Hepatocyte (in vitro differentiated cells): ENCODE measurements around the gene OR9Q1. TPM values are rescaled to one million over a fixed set of nuclear protein-coding genes. Genes with fewer than 3 reads are reported as not detected.

Experiments used
- DNase-seq: peaks from one replicate; pipeline ENCODE4 v3.0.0-alpha.2; 2016; ENCODE audit warnings: low spot score
- H2AFZ ChIP-seq: fragments of 200-600 bp; sonication (generic); 2 replicates; pipeline ENCODE4 v1.6.0; 2016; ENCODE audit warnings: antibody characterized with exemption, mild to moderate bottlenecking
- H3K27ac ChIP-seq: fragments of 200-600 bp; sonication (generic); 2 replicates; pipeline ENCODE4 v1.5.1; 2016; ENCODE audit warnings: mild to moderate bottlenecking
- H3K27me3 ChIP-seq: fragments of 200-600 bp; sonication (generic); 2 replicates; pipeline ENCODE4 v1.6.1; 2016
- H3K36me3 ChIP-seq: fragments of 200-600 bp; sonication (generic); replicated peaks from 2 replicates; pipeline ENCODE4 v1.5.1; 2016; ENCODE audit warnings: low read depth; ENCODE audit not compliant: insufficient read depth
- H3K4me1 ChIP-seq: fragments of 200-600 bp; sonication (generic); 2 replicates; pipeline ENCODE4 v1.5.1; 2016; ENCODE audit warnings: mild to moderate bottlenecking, moderate library complexity; ENCODE audit not compliant: insufficient read depth
- H3K4me2 ChIP-seq: fragments of 200-600 bp; sonication (generic); 2 replicates; pipeline ENCODE4 v1.6.0; 2016
- H3K4me3 ChIP-seq: fragments of 200-600 bp; sonication (generic); 2 replicates; pipeline ENCODE4 v1.5.1; 2016; ENCODE audit warnings: mild to moderate bottlenecking
- H3K79me2 ChIP-seq: fragments of 200-600 bp; sonication (generic); 2 replicates; pipeline ENCODE4 v1.6.0; 2017; ENCODE audit warnings: mild to moderate bottlenecking
- H3K9me2 ChIP-seq: fragments of 200-600 bp; sonication (generic); replicated peaks from 2 replicates; pipeline ENCODE4 v1.6.0; 2017; ENCODE audit warnings: mild to moderate bottlenecking; ENCODE audit not compliant: insufficient read depth
- H3K9me3 ChIP-seq: fragments of 200-600 bp; sonication (generic); 2 replicates; pipeline ENCODE4 v1.5.1; 2016; ENCODE audit warnings: low read depth, mild to moderate bottlenecking
- H4K20me1 ChIP-seq: fragments of 200-600 bp; sonication (generic); 2 replicates; pipeline ENCODE4 v1.6.0; 2016; ENCODE audit warnings: mild to moderate bottlenecking; ENCODE audit not compliant: insufficient read depth, poor library complexity, severe bottlenecking
- CTCF ChIP-seq: fragments of 200-600 bp; sonication (generic); IDR thresholded peaks from 2 replicates; pipeline ENCODE4 v1.5.1; 2016; ENCODE audit warnings: antibody characterized with exemption, mild to moderate bottlenecking; ENCODE audit not compliant: poor library complexity
- EZH2 ChIP-seq: fragments of 200-600 bp; sonication (generic); IDR thresholded peaks from 2 replicates; pipeline ENCODE4 v1.6.1; 2016; ENCODE audit warnings: antibody characterized with exemption, mild to moderate bottlenecking, borderline replicate concordance
- EZH2phosphoT487 ChIP-seq: fragments of 200-600 bp; sonication (generic); IDR thresholded peaks from one replicate; pipeline ENCODE4 v1.6.1; 2018; ENCODE audit warnings: antibody characterized with exemption, mild to moderate bottlenecking, low read depth, moderate library complexity; ENCODE audit not compliant: unreplicated experiment, severe bottlenecking
- WGBS: methylation state at CpG from one replicate; pipeline ENCODE4 v1.1.6; 2016; ENCODE audit warnings: low lambda C conversion rate; ENCODE audit errors: missing lambda C conversion rate; 5-methylcytosine and 5-hydroxymethylcytosine counted together
- polyA plus RNA-seq: library from polyadenylated mRNA; unstranded; fragments of >200 nt; fragmentation: Nextera tagmentation; extraction: Ambion mirVana; gene quantifications from 2 replicates; pipeline ENCODE4 v1.2.1, GENCODE V29; 2016
- total RNA-seq: library from RNA; depleted of rRNA; stranded (reverse); fragments of >200 nt; gene quantifications from 2 replicates; pipeline ENCODE4 v1.2.3, GENCODE V29; 2014

The OR9Q1 gene
- total and polyA plus RNA-seq, 2 experiments from 2014 or later: not detected

GRCh38 chr11:58177409-58178054 is 153.9 kb downstream of the OR9Q1 start:
- 80% methylated on average over 5 of the region's 5 CpGs for whole genome bisulfite sequencing
- no peaks in the 10 kb centered on the region for H3K79me2 ChIP-seq
- H3K4me2 ChIP-seq: no peak overlapping the region
- TF ChIP-seq CTCF (no peak), EZH2phosphoT487 (no peak), EZH2 (no peak)
- H4K20me1 ChIP-seq: no peaks in the 10 kb centered on the region
- H3K9me2 ChIP-seq: no peaks in the 10 kb centered on the region
- no peaks in the 10 kb centered on the region for H3K9me3 ChIP-seq
- DNase-seq: no peak
- H3K4me1 ChIP-seq: no peaks in the 10 kb centered on the region
- no peak overlapping the region for H2AFZ ChIP-seq
- H3K4me3 ChIP-seq: no peak overlapping the region
- H3K36me3 ChIP-seq: no peaks in the 10 kb centered on the region
- no peak overlapping the region for H3K27ac ChIP-seq
- H3K27me3 ChIP-seq: no peaks in the 10 kb centered on the region

GRCh38 chr11:58178444-58178843 is 154.8 kb downstream of the OR9Q1 start:
- no peak overlapping the region for H2AFZ ChIP-seq
- H3K79me2 ChIP-seq: no peaks in the 10 kb centered on the region
- TF ChIP-seq EZH2phosphoT487 (no peak), EZH2 (no peak), CTCF (no peak)
- H4K20me1 ChIP-seq: no peaks in the 10 kb centered on the region
- DNase-seq: no peak
- no peaks in the 10 kb centered on the region for H3K9me2 ChIP-seq
- no peaks in the 10 kb centered on the region for H3K4me1 ChIP-seq
- 85% methylated on average over 6 of the region's 6 CpGs for WGBS
- no peaks in the 10 kb centered on the region for H3K36me3 ChIP-seq
- H3K4me2 ChIP-seq: no peak overlapping the region
- no peak overlapping the region for H3K4me3 ChIP-seq
- H3K9me3 ChIP-seq: no peaks in the 10 kb centered on the region
- no peaks in the 10 kb centered on the region for H3K27me3 ChIP-seq
- no peak overlapping the region for H3K27ac ChIP-seq

GRCh38 chr11:58179648-58180047 is 156.0 kb downstream of the OR9Q1 start:
- Histone ChIP-seq H3K79me2 (no peaks in the 10 kb centered on the region), H3K4me1 (no peaks in the 10 kb centered on the region), H3K9me2 (no peaks in the 10 kb centered on the region), H3K4me2 (no peak overlapping the region), H3K9me3 (no peaks in the 10 kb centered on the region), H3K27me3 (no peaks in the 10 kb centered on the region), H3K4me3 (no peak overlapping the region), H4K20me1 (no peaks in the 10 kb centered on the region), H3K27ac (no peak overlapping the region), H2AFZ (no peak overlapping the region), H3K36me3 (no peaks in the 10 kb centered on the region)
- 92% methylated on average over 7 of the region's 7 CpGs for WGBS
- no peak for DNase-seq
- no peak for TF ChIP-seq EZH2
- no peak for TF ChIP-seq CTCF
- TF ChIP-seq EZH2phosphoT487: no peak
